Stimulated activated CD8-positive, alpha-beta memory T cell treated with anti-CD3 and anti-CD28 coated beads, Interleukin-15, amount 100 ng/mL, for 24 hours (primary cell): ENCODE results near the gene MGRN1.

Source experiments
- DNase-seq: peaks from one replicate; pipeline ENCODE4 v3.0.0-alpha.2; 2020; ENCODE audit warnings: low read depth

Gene MGRN1

DNA sequence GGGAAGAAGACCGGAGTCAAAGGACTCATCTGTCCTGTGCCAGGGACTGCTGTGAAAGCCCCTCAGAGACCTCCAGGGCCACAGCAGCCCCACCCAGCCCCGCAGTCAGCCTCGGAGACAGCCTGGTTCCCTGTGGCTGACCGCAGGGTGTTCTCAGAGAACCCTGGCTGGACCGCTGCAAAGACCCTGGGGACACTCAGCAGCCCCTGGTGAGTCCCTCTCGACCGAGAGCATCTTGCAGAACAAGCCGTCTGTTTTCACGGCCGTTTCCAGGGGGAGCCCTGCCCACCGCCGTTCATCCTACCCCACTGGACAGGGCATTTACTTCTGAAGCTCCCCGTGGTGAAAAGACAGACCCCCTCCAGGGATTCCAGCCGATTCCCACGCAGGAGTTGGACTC lies 20.2 kb upstream of the MGRN1 start:
- no peak for DNase-seq

DNA sequence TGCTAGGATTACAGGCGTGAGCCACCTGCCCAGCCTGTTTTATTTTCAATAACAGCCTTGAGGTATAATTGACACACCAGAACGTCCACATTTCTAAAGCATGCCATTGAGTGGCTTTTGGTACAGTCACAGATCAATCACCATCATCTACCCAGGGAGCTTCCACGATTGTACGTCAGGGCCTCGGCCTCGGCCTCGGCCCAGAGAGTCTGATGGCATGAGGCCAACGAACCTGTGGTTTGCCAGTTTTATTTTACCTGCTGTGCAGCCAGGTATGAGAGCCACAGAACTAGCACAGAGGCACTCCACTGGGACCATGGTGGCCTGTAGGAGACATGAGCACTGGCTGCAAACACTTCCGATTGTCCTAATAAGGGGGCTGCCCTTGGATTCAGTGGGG lies 18.3 kb upstream of the MGRN1 start:
- no peak for DNase-seq

DNA sequence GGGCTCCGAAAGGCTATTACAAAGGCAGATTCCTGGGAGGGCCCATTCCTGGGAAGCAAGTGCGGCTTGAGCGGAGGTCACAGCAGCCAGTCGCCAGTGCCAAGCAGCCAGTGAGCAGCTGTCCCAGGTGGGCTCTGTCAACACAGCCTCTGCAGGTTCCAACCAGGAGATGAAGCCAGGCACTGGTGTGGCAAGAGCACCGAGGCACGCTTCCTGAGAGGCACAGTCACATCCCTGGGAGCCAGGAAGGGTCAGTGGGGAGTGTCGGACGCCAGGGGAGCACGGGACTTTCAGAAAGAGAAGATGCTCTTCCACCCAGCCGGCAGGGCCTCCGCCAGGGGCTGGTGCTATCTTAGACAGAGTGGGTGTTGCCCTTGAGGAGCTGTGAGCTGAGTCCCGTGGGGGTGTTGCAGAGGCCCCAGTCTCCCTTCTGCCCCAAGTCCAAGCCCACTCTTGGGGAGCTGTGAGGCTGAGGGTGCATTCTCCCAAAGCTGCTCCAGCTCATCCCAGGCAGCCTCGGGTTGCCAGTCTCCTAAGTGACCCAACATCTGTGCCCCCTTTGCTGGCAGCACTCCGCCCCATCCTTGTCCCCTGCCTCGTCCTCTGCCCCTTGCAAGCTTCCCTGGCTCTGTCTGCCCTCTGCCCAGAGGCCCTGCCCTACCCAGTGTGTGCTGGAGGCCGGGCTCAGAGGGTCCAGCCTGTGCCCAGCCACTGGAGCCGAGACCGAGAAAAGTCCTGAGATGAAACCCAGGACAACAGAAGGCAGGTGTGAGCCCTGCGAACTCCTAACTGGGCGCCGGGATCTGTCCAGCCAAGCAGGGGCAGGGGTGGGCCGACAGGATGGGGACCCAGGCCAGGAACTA lies 16.6 kb upstream of the MGRN1 start:
- DNase-seq, result no peak

DNA sequence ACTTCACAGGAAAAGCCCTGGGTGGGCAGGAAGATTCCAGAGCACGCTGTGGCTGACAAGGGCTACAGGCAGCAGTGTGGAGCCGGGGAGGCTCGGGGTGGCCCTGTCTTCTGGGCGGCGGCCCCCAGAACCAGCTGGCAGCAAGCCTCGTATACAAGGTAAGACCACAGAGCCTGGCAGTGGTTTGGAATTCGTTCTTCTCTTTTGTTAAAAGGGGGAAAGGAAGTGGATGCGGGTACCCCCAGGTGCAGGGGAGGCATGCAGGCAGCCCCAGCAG lies 16.0 kb upstream of the MGRN1 start:
- no peak for DNase-seq

DNA sequence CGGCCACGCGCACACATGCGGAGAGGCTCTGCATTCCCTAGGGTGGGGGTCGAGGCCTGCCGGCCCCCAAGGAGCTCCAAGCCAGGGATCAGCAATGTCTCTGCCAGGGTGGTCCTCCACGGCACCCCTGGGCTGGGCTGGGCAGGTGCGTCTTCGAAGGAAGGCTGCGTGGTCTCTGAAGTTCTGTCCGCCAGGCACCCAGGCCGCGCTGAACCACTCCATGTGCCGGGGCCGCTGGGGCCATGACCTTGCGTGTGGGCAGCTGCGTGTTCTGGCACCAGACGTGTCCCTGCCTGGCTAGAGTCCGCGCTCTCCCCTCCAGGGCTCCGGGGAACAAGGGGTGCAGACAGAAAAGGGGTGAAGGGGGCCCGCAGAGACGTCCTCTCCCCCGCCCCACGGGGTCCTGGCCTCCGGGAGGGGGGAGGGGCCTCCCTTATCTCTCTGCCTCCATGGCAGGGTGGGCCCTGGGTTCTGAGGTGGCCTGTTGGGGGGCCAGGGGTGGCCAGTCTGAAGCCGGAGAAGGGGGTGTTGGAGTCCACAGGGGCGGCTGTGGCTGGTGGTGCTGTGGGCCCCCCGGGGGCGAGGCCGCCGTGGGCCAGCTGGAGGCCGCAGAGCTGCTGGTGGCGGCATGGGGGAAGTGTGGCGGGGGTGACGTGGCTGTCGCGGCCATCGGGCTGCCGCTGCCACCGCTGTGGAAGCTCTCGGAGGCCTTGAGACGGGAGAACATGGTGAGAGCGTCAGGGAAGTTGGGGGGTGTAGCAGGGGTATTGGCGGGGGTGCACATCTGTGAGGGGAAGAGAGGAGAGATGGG lies 15.2 kb upstream of the MGRN1 start:
- DNase-seq, result no peak

DNA sequence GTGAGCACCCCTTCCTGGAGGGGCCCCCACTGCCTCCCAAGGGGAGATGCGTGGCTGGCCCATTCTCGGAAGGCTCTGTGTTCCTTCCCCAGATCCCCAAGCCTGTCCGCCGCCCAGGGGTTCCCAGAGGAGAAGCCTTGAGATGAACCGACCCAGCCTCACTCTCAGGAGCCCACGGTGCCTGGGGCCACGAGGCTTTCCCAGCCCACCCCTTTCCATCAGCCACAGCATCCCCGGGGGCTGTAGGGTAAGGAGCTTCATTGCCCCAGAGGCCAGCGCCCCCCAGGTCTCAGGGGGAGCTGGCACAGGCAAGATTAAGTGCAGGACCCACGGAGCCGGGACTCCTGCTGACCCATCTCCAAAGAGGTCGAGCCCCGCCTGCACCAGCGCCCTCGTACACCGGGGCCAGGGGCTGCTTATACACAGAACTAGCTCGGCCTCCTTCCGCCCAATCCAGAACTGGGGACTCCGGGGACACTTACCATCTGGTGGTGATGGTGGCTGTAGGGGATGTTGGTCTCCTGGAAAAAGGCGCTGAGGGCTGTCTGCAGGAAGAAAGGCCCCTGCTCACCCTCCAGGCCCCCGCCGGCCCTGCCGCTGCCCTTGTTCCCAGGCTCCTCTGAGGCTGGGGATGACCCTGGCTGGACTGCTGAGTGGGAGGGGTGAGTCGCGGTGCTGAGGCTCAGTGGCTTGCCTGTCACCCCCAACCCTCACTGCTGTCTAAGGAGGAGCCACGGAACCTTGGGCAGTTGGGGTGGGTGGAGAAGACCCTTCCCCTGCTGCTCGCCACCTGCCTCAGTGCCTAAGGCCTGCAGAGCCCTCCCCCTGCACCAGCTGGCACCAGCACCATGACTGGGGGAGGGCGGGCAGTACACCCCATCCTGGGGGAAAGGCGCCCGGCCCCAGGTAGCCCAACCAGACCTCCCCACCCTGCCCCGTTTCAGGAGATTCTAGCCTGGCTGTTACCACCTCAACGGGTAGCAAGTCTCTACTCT lies 14.3 kb upstream of the MGRN1 start:
- DNase-seq, result no peak

DNA sequence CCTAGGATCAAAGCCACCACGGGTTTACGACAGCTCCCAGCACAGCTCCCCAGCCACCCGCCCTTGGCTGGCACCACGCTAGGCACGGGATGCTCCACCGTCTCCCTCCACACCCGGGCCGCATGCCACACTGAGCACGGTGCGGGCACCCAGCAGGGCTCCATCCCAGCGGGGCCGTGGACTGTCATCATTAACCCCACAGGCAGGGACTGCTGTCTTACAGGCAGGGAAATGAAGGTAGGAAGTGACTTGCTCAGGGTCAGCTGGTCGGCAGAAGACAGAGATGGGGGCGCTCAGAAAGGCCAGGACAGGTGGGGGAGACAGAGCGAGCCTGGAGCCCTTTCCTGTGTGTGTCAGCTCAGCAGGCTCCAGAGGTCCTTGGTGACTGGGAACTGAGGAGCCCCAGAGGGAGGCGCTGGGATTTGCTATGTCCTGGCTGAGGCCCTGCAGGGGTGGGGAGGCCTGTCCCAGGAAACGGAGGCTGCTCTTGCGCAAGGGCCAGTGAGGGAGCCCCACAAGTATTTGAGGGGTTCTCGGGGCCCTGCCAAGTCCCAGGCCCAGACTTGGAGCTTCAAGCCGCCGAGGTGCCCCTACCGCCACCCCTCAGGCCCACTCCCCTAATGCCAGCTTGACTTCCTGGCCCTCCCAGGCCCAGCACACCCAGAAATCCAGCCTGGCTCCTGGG lies 13.1 kb upstream of the MGRN1 start:
- no peak for DNase-seq

DNA sequence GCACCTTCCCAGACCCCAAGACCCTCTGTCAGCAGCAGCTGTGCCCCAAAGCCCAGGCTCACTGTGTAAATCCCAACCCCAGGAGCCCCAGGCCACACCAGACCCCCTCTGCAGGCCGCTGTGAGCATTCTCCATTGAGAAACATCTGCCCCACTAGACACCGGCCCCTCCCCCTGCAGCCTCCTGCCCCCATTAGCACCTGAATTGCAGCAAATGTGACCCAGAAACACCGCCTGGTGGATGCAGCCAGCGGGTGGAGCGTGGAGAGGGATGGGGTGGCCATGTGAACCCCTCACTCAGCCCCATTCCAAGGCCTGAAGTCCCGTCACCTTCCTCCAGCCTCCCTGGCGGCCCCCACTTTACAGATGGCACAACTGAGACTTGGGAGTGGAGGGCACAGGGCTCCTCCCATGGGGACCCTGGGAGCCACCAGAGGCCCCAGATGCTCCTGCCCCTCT lies 12.1 kb upstream of the MGRN1 start:
- DNase-seq, result no peak

DNA sequence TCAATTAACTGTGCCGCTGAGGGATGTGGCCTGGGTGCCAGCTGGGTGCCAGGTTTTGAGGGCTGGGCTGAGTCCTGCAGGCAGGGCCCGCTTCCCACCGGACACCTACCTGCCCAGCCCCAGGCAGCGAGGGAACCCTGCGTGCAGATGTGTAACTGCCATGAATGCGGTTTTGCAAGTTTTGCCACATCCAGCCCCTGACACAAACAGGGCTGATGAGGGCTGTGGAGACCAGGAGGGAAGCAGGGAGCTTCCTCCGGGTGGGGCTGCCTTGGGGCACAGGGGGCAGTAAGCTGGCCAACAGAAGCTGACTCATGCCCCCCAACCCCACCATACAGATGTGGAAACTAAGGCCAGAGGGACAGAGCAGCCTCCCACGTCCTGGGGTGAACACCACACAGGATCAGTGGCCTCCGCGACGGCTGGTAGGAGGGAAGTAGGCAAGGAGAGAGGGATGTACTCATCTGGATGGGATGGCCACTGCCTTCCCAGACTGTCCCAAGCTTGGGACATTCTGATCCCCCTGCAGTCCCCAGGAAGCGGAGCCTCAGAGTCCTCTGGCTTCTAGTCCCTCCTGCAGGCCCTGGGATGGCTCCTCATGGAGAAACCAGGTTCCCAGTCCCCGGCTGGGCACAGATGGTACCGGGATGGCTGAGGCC lies 11.5 kb upstream of the MGRN1 start:
- no peak for DNase-seq

DNA sequence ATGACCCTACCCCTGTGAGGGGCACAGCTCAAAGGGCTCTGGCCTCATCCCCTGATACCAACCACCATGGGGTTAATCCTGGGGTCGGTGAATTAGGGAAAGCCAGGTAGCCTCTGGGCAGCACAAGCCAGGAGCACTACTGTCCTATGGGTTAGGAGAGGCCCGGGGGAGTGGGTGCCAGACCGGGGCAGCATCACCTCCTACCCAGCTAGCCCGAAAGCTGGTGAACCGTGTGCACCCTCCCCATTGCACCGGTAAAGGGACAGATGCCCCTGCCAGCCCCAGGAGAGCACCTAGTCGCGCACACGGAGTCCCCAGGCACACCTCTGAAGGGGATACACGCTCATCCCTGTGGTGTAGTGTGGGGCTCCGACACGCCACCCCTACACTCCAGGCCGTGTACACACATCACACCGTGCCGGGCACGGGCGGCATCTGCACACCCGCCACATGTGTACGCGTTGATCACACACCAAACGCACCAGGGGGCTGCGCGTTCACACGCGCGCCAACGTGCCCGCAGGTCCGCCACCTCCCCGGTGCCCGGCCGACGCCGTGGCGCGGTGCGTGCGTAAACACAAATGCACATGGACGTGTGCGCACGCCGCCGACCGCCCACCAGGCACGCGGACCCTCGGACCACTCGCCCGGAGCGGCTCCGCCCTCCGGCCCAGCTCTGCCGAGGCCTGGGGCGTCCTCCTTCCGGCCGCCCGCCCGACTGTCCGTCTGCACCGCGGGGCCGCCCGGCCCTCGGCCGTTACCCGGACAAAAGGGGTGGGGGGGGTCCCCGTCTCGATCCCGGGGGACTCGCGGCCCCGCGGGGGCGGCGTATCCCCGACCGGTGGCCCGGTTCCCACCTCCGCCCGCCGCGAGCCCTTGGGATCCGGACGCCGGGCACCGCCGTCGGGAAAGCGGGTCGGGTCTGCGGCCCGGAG lies 10.7 kb upstream of the MGRN1 start:
- peak; percentile 25 for DNase-seq

DNA sequence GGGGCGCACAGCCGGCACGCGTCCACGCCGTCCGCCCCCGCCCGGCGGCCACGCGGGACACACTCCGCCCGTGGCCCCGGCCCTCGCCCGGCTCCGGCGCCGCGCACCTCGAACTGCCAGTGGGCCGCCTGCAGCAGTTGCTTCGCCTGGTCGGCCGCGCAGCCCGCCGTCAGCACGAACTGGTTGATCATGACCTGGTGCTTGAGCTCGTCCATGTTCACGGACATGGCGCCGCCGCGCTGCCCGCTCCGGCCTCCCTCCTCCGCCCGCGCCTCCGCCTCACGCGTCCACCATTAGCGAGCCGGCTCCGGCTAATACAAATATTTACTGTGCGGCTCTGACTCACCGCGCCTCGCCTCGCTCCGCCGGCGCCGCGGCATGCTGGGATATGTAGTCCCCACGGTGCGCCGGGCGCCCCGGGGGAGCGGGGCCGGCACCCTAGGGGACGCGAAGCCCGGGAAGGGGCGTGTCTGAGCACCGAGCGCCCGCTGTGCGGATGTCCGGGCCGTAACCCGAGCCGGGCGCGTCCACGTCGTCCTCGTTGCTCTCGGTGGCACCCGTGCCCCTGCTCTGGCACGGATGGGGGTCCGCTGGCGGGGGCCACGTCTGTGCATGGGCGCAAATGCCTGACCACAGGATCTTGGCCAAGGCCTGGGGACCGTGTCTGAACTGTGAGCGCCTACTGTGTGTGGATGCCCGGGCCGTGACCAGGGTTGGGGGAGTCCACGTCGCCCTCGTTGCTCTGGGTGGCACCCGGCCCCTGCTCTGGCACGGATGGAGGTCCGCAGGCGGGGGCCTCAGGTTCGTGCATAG lies 9.8 kb upstream of the MGRN1 start, which contains the start of gene UBALD1:
UBALD1 (minus strand) TSS at position 318 of the 813 bp plus-strand sequence; CDS start at position 227, 91 bp downstream.
- DNase-seq, result peak; percentile 54

DNA sequence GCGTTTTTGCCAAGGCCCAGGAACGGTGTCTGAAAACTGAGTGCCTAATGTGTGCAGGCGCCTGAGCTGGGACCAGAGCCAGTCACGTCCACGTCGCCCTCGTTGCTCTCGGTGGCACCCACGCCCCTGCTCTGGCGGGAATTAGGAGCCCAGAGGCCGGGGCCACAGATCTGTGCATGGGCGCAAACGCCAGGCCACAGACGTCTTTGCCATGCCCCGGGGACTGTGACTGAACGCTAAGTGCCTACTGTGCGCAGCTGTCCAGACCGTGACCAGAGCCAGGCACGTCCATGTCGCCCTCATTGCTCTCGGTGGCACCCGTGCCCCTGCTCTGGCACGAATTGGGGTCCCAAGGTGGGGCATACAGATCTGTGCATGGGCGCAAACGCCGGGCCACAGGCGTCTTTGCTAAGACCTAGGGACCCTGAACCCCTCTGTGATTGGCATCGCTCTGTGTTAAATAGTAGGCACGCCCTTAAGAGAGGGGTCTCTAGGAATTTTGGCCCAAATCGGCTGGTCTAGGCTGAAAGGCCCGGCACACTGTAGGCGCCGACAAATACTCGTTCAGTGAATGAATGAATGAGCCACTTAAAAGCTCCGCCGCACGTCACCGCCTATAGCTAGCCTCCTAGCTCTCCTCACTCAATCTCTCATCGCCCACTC lies 9.1 kb upstream of the MGRN1 start:
- DNase-seq, result no peak

DNA sequence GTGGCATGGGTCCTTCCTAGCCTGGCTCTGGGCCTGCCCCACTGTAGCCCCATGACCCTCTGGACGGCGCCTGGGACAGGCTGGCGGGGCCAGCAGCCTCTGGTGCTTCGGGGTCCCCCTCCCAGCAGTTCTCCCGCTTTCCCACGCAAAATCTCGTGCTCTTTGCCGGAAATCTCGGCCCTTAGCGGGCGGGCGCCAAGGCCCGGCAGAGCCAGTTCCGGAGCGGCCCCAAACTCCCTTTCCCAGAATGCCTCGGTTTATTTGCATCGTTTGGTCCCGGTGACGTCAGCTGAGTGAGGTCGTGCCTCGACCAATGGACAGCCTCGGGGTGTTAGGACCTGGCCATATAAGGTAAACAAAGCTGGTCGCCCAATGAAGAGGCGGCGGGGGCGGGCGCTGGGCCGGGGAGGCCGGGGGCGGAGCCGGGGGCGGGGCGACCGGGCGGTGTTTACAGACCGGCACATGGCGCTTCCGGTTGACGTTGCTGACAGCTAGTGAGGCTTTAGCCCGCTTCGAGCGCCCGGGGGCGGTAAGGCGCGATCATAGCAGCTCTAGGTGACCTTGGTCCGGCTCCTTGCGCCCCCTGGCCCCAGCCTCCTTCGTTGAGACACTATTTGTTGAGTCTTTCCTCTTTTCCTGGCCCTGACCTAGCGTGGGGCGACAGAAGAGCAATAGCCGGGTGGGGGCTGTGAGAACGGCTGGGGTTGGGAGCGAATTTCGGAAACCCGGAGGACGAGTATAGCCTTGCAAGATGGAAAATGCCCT lies 8.4 kb upstream of the MGRN1 start:
- peak; percentile 98 for DNase-seq

DNA sequence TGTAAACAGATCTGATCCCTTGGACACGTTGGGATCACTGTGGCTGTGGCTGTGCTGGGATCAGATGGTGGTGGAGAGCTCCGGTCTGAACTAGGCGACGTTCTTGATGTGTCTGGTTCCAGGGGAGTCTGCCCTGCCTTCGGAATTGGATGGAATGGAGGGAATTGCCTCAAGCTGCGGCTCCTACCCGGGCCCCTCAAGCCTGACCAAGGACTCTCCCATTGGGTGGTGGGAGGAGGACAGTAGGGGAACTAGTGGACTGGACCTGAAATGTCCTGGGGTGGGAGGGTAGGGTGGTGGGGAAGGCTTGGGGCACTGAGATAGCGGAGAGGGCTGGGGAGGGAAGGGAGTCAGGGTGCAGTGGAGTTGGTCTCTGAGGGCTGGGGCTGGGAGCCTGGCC lies 6.7 kb upstream of the MGRN1 start:
- DNase-seq, result no peak

DNA sequence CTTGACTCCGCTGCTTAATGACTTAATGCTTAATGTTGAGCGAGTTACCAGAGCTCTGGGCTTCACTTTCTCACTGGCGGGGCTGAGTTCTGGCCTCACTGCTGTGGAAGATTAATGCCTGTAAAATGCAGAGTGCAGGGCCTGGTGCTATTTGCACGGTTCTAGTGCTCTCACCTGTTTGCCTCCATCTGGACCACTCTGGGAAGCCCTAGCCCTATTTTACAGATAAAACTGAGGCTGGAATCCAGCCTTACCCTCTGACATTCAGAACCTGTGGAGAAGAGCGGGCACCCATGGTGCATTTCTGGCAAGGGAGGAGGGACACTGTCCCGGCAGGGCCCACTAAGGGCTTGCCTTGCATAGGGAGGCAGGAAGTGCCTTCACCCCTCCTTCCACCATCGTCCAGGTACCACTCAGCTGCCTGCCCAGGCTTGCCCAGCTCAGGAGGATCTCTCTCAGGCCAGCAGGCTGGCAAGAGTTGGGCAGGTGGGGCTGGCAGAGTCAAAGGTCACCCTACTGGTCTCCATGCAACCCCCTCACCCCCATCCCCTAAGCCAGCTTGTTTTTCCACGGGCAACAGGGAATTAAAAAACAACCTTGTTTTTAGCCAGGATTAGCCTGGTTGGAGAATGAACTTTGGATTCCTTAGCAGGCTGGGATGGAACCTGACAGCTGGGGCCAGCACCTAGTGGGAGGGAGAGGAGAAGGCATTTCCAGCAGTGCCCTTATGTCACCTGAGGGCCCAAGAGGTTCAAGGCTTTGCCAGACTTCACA lies 5.8 kb upstream of the MGRN1 start:
- no peak for DNase-seq

DNA sequence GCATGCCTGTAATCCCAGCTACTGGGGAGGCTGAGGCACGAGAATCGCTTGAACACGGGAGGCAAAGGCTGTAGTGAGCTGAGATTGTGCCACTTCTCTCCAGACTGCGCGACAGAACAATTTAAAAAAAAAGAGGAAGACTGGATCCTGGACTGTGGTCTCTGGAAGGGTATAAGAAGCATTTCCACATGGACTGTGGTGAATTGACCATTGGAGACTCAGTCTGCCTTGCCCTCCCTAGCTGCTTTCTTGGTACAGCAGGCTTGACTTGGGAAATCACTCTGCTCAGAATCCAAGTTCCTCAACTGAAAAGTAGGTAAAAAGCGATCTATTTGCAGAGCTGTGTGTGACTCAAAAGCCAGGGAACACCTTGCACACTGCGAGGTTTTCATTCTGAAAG lies 1.0 kb upstream of the MGRN1 start:
- DNase-seq, result no peak
